Osteoblast (primary cell): ENCODE results near the gene BRSK2. TPM values are rescaled to one million over a fixed set of nuclear protein-coding genes. Genes with fewer than 3 reads are reported as not detected.
A peak's percentile ranks its signal among the peaks of the same experiment; 100 is the strongest.

Experiments used
- DNase-seq: peaks from one replicate; pipeline ENCODE4 v3.0.0; 2011; ENCODE audit warnings: low spot score, mixed read lengths; ENCODE audit not compliant: insufficient read length; ENCODE audit errors: missing footprints
- H2AFZ ChIP-seq: 2 replicates; pipeline ENCODE4 v1.6.0; 2011; ENCODE audit warnings: mild to moderate bottlenecking, low read length
- H3K27ac ChIP-seq: 2 replicates; pipeline ENCODE4 v1.5.1; 2011; ENCODE audit warnings: mild to moderate bottlenecking, low read depth, low read length, moderate library complexity
- H3K27me3 ChIP-seq: 2 replicates; pipeline ENCODE4 v1.6.0; 2012; ENCODE audit warnings: mild to moderate bottlenecking, control low read depth, inconsistent platforms, low read length, moderate library complexity; ENCODE audit not compliant: insufficient read depth
- H3K36me3 ChIP-seq: 2 replicates; pipeline ENCODE4 v1.5.1; 2011; ENCODE audit warnings: mild to moderate bottlenecking, low read length, control low read depth, moderate library complexity; ENCODE audit not compliant: insufficient read depth
- H3K4me1 ChIP-seq: 2 replicates; pipeline ENCODE4 v1.5.1; 2011; ENCODE audit warnings: mild to moderate bottlenecking, low read length, control low read depth, moderate library complexity; ENCODE audit not compliant: insufficient read depth
- H3K4me2 ChIP-seq: 2 replicates; pipeline ENCODE4 v1.6.0; 2011; ENCODE audit warnings: mild to moderate bottlenecking, low read length; ENCODE audit not compliant: insufficient read depth
- H3K4me3 ChIP-seq: fragments of 200-600 bp; sonication (generic); 3 replicates; pipeline ENCODE4 v1.5.1; 2012; ENCODE audit warnings: mild to moderate bottlenecking, low read length, inconsistent platforms; ENCODE audit not compliant: insufficient read depth
- H3K79me2 ChIP-seq: 2 replicates; pipeline ENCODE4 v1.6.0; 2012; ENCODE audit warnings: mild to moderate bottlenecking, low read length, control low read depth, inconsistent platforms; ENCODE audit not compliant: insufficient read depth
- H3K9me3 ChIP-seq: 2 replicates; pipeline ENCODE4 v1.5.1; 2011; ENCODE audit warnings: low read depth, low read length, control low read depth
- H4K20me1 ChIP-seq: 2 replicates; pipeline ENCODE4 v1.6.0; 2012; ENCODE audit warnings: mild to moderate bottlenecking, low read length, control low read depth; ENCODE audit not compliant: insufficient read depth
- CTCF ChIP-seq: IDR thresholded peaks from 2 replicates; pipeline ENCODE4 v1.5.1; 2011; ENCODE audit warnings: mild to moderate bottlenecking, low read depth, low read length, moderate library complexity; ENCODE audit errors: extremely low read depth
- total RNA-seq: library from RNA; depleted of rRNA; stranded (reverse); fragments of >200 nt; gene quantifications from 2 replicates; pipeline ENCODE4 v1.2.3, GENCODE V29; 2012

BRSK2 gene
- total RNA-seq, 1 donor = 0.36 TPM

GRCh38 chr11:1504581-1505290, 115.0 kb downstream of the BRSK2 start:
- Histone ChIP-seq H3K27me3 (no peaks in the 10 kb centered on the region), H3K36me3 (no peaks in the 10 kb centered on the region), H3K4me2 (no peak overlapping the region), H3K4me3 (no peak overlapping the region), H2AFZ (no peak overlapping the region), H4K20me1 (peaks cover 85% of the 10 kb centered on the region), H3K79me2 (peaks cover 86% of the 10 kb centered on the region), H3K27ac (no peak overlapping the region), H3K9me3 (no peaks in the 10 kb centered on the region), H3K4me1 (peaks cover 6% of the 10 kb centered on the region)
- peak; percentile 57 for DNase-seq
- no peak for TF ChIP-seq CTCF

- peaks cover 6% of the 10 kb centered on the region for H3K4me1 ChIP-seq
- no peaks in the 10 kb centered on the region for H3K27me3 ChIP-seq
- H3K4me2 ChIP-seq = no peak overlapping the region
- peak; percentile 1 for DNase-seq
- H4K20me1 ChIP-seq = peaks cover 82% of the 10 kb centered on the region
- no peak overlapping the region for H2AFZ ChIP-seq
- H3K79me2 ChIP-seq = peaks cover 78% of the 10 kb centered on the region
- no peak overlapping the region for H3K27ac ChIP-seq
- no peak for TF ChIP-seq CTCF
- H3K9me3 ChIP-seq = no peaks in the 10 kb centered on the region
- H3K4me3 ChIP-seq = no peak overlapping the region
- no peaks in the 10 kb centered on the region for H3K36me3 ChIP-seq
Observed at GRCh38 chr11:1505480-1505879, 115.7 kb downstream of the BRSK2 start.

- no peak overlapping the region for H2AFZ ChIP-seq
- H3K4me2 ChIP-seq = no peak overlapping the region
- H3K4me1 ChIP-seq = peaks cover 6% of the 10 kb centered on the region
- no peak overlapping the region for H3K27ac ChIP-seq
- H4K20me1 ChIP-seq = peaks cover 80% of the 10 kb centered on the region
- H3K4me3 ChIP-seq = no peak overlapping the region
- no peaks in the 10 kb centered on the region for H3K27me3 ChIP-seq
- no peaks in the 10 kb centered on the region for H3K36me3 ChIP-seq
- peaks cover 64% of the 10 kb centered on the region for H3K79me2 ChIP-seq
- DNase-seq = peak; percentile 37
- TF ChIP-seq CTCF = no peak
- no peaks in the 10 kb centered on the region for H3K9me3 ChIP-seq
Observed at GRCh38 chr11:1506981-1507380, 117.2 kb downstream of the BRSK2 start.

- no peak overlapping the region for H3K27ac ChIP-seq
- no peak for TF ChIP-seq CTCF
- peaks cover 59% of the 10 kb centered on the region for H3K79me2 ChIP-seq
- H3K4me1 ChIP-seq = peaks cover 6% of the 10 kb centered on the region
- H3K9me3 ChIP-seq = no peaks in the 10 kb centered on the region
- no peaks in the 10 kb centered on the region for H3K27me3 ChIP-seq
- H3K36me3 ChIP-seq = no peaks in the 10 kb centered on the region
- H4K20me1 ChIP-seq = peaks cover 79% of the 10 kb centered on the region
- H3K4me2 ChIP-seq = no peak overlapping the region
- H2AFZ ChIP-seq = no peak overlapping the region
- peak; percentile 86 for DNase-seq
- H3K4me3 ChIP-seq = no peak overlapping the region
Observed at GRCh38 chr11:1507381-1508140, 117.8 kb downstream of the BRSK2 start.
